Hematopoietic multipotent progenitor cell treated with erythropoietin and hydrocortisone succinate and interleukin-3 and kit ligand, for 8 days (in vitro differentiated cells): ENCODE measurements around the gene ITSN1.
"Not testable (repeated sequence)": the region's sequence is repeated elsewhere in the genome, so short reads cannot be mapped to it uniquely, and the experiment has no call there.

Experiments
- DNase-seq: peaks from one replicate; pipeline ENCODE4 v3.0.0-alpha.2; 2015

ITSN1 gene

DNA sequence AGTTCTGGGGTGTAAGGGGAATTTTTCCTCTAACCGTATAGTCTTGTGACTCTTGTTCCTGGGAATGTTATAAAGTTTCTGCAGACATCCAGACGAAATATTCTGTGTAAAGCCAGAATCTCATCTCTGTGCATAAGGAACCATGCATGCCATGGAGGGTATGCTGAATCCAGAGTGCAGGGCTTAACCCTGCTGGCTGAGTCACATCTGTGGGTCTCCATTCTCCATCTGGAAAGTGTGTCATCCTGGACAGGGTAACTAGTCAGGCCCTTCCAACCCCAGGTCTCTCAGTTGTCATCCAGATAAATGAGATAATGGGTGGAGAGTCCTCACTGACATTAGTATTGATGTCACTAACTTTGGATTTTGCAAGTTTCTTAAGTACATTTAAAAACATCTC, 224.5 kb downstream of the ITSN1 start:
- DNase-seq: no peak

DNA sequence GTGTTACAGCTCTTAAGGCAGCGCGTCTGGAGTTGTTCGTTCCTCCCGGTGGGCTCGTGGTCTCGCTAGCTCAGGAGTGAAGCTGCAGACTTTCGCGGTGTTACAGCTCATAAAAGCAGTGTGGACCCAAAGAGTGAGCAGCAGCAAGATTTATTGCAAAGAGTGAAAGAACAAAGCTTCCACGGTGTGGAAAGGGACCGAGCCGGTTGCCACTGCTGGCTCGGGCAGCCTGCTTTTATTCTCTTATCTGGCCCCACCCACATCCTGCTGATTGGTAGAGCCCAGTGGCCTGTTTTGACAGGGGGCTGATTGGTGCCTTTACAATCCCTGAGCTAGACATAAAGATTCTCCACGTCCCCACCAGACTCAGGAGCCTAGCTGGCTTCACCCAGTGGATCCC, 225.6 kb downstream of the ITSN1 start:
- not testable (repeated sequence) for DNase-seq

DNA sequence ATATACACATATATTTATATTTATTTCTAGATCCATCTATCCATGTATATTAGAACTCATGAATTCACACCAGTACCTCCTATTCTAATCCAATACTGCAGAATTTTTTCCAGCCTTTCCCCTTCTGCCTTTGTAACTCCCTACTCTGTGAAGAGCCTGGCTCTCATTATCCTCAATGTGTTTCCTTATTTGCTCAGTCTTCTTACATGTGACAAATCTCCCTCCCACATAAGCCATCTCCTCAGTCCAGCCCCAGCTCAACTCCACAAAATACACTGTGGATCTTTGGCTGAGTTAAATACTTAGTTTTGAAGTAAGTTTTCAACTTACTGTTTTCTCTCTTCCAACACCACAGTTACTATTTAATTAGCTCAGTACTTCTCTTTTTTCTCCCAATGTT, 227.6 kb downstream of the ITSN1 start:
- no peak for DNase-seq

DNA sequence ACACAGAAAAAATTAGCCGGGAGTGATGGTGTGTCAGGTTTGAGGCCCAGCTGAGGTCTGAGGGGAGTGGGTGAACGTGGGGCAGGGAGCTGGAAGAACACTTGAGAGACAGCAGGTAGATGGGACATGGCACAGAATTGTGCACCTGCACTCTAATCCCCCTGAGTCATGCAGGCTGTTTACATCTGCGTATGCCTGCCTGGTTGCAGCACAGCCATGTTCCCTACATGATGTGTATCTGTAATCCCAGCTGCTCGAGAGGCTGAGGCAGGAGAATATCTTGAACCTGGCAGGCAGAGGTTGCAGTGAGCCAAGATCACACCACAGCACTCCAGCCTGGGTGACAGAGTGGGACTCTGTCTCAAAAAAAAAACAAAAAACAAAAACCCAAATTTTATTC, 228.5 kb downstream of the ITSN1 start:
- peak; percentile 16 for DNase-seq

DNA sequence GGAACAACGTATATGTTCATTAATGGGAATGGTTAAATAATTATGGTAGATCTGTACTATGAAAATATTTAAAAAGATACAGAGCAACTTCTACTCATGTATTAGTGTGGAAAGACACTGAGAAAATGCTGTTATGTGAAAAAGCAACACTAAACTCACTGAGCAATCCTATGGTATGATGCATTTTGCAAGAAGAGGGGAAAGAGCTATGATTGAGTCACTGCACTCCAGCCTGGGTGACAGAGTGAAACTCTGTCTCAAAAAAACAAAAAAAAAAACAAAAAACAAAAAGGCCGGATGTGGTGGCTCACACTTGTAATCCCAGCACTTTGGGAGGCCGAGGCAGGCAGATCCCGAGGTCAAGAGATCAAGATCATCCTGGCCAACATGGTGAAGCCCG, 228.9 kb downstream of the ITSN1 start:
- no peak for DNase-seq

DNA sequence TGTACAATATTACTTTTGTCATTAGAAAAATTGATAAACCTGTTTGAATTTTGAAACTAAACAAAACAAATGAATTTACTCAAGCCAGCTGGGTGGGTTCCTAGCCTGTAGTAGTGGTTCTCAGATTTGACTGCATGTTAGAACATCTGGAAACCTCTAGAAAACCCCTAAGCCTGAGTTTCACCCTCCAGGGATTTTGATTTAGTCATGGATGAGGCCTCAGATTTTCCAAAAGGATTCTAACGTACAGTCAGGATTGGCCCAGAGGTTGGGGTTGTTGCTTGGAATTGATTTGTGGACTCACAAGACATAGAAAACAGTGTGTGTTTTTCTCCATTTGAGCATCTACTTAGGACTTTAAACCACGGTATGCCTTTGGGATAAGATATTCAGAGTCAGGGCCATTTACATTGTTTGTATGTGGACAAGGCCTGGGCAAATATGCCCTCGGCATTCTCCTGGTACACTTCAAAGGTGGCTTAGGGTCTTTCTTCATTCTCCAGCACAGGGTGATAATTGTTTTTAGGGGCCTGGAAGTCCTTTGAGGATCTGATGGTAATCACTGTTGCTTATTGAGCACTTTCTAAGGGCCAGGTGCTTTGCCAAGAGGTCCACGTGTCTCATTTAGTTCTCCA, 230.7 kb downstream of the ITSN1 start:
- no peak for DNase-seq

DNA sequence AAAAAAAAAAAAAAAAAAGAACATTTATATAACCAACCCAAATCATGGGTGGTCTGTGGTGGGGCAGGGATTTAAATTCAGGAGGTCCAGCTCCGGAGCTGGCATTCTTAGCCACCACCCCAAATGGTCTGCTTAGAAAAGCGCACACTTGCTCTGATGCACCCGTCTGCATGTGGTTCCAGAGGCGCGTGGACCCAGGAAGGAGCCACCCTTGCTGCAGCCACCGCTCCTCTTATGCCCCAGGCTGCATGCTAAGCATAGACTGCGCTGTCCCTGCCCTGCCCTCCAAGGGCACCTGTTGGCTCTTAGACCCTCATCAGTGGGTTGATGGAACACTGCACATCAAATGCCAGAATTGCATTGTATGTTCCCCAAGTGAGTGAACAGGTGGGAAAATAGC, 231.9 kb downstream of the ITSN1 start:
- no peak for DNase-seq

DNA sequence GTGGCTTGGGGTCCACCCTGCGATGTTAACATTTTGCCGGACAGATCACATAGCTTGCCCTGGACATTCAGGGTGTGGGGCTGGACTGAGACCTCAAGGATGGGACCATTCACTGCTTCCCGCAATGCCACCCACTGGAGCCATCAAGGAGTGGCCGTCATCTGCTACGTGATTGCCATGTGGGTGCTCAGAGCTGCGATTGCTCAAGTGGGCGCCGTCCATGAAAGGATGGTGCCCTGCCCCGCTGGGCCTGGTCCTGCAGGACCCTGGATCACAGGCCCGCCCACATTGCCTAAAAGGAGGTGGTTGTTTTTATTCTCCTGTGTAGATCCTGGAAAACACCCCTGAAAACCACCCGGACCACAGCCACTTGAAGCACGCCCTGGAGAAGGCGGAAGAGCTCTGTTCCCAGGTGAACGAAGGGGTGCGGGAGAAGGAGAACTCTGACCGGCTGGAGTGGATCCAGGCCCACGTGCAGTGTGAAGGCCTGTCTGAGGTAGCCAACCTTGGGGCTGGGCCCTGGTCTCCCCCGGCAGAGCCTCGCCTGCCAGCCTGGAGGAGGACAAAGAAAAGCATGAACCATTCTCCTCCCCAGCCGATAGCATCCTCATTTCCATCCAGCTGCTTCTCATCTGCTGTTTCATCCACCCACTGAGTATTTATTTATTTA, 232.9 kb downstream of the ITSN1 start:
- no peak for DNase-seq

DNA sequence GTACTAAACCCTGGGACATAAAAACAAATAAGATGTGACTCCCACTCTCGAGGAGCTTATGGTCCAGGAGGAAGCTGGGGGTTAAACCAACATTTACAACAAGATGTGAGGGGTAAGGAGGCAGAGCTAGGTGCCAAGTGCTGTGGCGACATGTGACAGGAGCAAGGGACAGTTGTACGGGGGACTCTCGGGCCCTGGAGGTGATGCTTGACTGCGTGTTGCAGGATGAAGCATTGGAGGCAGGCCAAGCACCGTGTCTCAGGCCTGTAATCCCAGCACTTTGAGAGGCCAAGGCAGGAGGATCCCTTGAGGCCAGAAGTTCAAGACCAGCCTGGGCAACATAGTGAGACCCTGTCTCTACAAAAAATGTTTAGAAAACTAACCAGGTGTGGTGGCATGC, 236.5 kb downstream of the ITSN1 start:
- DNase-seq: no peak

DNA sequence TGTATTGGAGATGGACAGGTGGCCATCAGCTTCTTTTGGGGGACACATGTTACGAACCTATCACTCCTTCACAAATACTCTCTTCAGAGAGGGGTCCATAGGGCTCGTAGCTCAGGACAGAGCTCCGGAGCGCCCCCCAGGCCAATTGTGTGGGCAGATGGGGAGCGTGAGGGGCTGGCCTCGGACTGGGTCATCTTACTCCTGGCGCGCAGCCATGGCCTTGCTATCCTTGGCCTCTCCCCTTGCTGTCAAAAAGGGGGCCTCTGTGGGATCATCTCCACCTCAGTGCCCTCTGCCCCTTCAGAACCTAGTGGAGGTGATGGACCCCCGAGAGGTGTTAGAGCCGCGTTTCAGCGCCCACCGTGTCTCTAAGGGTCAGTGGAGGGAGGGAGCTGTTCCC, 238.3 kb downstream of the ITSN1 start:
- DNase-seq: no peak

DNA sequence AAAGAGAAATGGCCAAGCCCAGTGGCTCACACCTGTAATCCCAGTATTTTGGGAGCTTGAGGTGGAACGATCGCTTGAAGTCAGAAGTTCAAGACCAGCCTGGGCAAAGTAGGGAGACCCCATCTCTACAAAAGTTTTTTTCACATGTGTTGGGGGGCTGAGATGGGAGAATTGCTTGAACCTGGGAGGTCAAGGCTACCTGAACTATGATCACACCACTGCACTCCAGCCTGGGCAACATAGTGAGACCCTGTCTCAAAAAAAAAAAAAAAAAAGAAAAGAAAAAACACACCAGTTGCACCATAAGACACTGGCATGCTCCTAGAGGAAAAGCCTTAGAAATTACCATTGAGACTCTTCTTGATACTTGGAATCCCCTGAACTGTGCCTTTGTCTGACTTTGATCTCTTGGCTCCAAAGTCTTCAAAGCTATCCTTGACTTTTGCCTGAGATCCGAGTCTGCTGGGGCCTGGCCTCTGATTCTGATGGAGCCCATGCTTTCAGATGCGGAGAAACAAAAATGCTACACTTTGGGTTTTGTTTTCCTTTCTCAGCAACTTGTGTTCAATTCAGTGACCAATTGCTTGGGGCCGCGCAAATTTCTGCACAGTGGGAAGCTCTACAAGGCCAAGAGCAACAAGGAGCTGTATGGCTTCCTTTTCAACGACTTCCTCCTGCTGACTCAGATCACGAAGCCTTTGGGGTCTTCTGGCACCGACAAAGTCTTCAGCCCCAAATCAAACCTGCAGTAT, 239.6 kb downstream of the ITSN1 start:
- no peak for DNase-seq

DNA sequence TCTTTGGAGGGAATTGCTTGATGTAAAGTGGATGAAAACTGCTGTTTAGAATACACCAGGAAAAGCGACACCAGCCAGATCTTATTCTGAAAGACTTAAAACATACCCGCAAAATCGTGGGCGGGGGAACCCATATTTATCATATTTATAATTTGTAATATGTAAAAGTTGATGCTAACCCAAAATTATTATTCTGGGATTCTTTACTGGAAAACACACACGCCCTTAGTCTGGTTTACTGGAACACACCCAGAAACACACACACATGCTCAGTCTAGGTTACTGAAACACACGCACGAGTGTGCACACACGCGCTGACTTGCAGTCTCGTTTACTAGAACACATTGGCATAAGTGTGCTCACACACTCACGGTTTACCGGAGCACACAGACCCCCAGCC, 240.8 kb downstream of the ITSN1 start:
- no peak for DNase-seq

DNA sequence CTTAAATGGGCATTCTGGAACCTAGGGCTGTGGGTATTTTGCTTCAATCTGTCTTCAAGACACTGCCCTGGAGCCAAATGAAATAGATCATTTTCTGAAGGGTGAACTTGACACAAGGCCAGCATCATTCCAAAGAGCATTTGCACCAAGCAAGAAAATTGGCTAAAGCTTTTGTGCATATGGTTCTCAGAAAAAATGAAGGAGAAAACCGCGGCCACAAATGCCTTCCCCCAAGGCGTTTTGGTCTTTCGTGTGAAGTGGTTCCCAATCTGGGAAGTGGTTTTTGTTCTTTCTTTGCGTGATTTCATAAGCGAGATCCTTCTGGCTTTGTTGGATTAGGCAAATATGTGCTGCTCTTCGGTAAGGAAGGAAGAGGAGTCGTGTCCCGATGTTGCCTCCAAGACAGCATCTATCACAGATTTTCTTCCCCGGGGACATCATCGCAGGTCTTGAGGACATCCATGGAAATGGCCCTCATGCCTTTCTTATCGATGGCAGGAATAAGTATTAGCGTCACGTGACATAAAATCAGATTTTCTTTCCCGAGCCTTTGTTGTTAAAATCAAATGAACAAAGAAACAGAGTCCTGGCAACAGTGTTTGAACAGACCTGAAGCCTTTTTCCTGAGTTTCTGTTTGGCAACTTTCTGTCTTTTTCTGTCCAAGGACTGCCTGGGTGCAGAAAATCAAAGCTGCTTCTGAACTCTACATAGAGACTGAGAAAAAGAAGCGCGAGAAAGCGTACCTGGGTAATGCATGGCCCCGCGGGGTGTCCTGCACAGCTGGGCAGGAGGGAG, 242.3 kb downstream of the ITSN1 start:
- no peak for DNase-seq

DNA sequence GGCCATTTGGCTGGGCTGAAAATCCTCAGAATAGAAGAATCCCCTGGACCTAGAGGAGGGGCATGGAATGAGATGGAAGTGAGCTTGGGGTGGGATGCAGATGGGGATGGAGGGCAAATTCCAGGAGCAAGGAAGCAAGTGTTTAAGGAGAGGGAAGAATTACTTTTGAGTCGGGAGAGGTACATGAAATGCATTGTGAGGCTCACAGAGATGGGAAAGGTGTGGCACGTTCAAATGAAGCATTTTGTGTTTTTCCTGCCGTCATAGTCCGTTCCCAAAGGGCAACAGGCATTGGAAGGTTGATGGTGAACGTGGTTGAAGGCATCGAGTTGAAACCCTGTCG, 242.8 kb downstream of the ITSN1 start:
- no peak for DNase-seq

DNA sequence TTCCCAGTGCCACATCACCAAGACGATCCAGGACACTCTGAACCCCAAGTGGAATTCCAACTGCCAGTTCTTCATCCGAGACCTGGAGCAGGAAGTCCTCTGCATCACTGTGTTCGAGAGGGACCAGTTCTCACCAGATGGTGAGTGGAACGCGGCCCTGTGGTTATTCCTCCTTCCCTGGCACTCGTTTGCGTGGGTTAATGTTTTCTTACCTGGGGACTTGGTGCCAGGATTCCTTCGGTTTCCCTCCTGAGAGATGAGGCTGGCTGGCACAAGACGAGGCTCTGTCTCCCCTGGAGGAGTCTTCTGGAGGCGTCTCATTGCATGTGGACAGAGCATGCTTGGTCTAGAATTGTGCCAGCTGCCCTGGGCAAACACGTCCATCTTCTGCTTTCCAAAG, 244.0 kb downstream of the ITSN1 start:
- no peak for DNase-seq

DNA sequence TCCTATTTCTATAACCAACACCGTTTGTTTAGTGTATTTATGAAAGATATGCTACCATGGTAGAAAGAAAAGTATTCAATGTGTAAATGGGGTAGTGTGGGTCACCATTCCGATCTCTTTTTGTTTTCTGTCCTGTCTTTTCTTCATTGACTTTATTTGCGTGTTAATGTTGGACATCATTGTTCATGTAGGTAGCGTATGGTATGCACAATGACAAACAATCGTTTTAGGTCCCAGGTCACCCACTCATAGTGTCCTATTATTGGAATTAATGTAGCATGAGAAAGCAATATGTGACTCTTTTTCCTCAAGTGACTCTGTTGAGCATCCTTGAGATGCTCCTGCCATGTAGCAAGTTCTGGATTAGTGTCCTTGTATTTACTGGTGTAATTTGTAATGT, 247.9 kb downstream of the ITSN1 start:
- DNase-seq: no peak

DNA sequence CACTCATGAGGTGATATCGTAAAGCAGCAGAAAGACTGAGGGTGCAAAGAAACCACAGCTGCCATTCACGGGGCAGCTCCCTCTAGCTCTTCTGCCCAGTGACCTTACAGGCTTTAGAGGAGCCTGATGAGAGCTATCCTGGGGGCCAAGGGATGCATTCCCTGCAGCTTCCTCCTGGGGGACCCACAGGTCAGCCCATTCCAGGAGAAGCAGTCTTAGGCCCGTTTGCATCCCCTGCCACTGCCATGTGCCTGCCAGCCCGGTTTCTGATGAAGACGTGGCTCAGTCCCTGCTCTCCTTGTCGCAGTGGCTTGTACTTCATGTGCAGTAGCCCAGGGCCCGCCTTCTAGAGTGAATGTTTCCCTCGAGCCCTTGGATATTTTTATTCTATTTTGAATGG, 250.6 kb downstream of the ITSN1 start:
- no peak for DNase-seq

DNA sequence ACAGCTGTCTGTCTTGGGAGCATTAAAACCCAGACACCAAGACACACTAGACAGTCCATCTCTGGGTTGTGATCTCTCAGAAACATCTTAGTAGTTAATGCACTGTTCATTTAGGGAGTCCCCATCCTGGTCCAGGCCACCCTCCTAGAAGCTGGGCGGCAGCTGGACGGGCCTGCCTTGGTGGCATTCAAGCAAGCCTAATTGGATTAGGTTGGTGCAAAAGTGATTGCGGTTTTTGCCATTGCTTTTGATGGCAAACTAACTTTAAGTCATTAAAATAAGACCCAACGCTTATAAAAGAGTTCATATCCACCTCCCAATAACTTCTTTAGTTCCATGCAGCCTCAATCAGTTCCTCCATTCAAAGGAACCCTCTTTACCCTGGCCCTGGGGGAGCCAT, 251.6 kb downstream of the ITSN1 start:
- no peak for DNase-seq

DNA sequence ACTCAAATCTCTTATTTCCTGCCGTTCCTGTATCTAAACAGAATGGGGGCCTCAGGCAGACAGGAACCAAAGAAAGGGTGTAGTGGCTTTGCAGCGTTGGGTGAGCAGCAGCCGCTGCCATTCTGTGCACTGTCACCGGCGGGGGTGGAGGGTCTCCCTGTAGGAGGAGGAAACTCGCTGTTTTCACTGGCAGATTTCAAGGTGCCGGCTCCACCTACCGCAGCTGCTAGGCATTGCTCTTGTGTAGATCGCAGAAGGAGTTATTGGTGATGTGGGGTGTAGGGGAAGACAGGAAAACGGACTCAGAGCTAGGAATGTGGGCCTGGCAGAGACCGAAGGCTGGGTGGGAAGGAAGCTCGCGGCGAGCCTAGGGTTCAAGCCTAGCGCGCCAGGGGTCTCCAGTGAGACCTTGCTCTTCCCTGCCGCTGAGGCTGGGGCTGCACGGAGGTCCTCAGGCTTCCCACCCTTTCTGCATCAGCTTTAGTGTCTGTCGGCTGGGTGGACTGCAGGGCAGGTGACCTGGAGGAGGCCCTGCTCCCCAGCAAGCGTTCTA, 252.5 kb downstream of the ITSN1 start:
- peak; percentile 79 for DNase-seq

DNA sequence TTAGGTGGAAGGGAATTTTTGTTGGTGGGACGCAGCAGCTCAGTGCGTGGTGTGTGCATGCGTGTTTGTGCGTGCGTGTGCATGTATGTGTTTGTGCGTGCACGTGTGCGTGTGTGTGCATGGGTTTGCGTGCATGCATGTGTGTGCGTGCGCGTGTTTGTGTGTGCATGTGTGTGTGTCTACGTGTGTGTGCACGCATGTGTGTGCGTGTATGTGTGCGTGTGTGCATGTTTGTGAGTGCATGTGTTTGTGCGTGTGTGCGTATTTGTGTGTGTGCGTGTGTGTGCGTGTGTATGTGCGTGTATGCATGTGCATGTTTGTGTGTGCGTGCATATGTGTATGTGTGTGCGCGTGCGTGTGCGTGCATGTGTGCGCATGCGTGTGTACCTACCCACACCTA, 253.1 kb downstream of the ITSN1 start:
- no peak for DNase-seq

DNA sequence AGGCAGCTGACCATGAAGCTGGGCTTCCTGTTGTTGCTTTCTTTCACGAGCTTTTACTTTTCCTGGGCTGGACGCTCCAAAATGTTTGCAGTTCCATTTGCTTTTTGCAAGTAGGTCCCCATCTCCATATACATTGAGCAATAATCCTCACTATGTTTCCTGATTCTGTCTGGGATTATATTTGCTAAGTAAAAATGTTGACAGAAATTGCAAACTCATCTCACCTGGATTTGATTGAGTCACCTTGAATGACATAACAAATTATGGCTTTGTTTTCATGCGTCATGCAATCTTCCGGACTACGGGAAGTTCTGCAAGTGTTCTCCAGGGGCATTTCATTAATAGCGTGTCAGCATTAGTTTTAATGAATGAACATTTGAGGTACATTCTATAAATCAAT, 254.4 kb downstream of the ITSN1 start:
- no peak for DNase-seq

DNA sequence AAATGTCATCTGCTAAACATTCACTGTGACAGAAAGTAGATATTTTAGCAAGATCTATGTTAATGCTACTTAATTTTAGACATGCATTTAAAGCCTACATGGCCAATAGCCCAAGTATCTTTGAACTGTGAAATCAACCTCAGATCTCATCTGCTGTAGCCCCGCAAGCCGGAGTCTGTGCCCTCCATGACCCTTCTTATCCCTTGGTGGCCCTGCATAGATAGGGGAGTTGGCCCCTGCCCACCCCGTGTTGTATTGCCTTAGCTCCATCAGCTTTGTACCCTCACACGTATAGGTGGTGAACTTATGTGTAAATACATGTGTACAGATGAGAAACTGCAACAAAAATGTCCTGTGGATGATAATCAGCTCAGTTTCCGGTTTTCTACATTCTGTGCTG, 254.8 kb downstream of the ITSN1 start:
- DNase-seq: no peak

DNA sequence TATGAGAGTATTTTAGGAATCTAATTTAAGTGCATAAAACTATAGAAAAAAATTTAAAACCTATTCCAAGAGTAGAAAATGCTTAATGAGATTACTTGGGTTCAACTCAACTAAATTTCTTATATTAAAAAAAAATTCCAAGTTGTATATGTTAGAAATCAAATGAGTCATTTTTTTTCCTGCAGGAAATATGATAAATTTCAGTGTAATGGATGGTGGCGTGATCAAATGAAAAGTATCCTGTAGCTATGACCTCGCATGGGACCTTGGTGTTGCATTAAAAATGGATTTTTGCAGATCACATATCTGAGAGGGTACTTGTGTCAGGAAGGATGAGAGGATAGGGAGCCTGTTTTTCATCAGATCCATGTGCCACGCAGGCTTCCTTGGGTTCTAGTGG, 255.4 kb downstream of the ITSN1 start:
- no peak for DNase-seq
